Fibroblast of mammary gland (primary cell): ENCODE measurements around the gene ASPG.

ENCODE experiments used
- DNase-seq: peaks from one replicate; pipeline ENCODE4 v3.0.0-alpha.2; 2010; ENCODE audit warnings: low read depth
- H3K4me3 ChIP-seq: 2 replicates; pipeline ENCODE4 v1.5.1; 2011; ENCODE audit warnings: low read depth, mild to moderate bottlenecking, low read length, moderate library complexity; ENCODE audit not compliant: control insufficient read depth
- TF ChIP-seq, protein P1 (sequence below): conservative IDR thresholded peaks from 2 replicates; pipeline ENCODE4 v1.5.1; 2011; ENCODE audit warnings: low read depth, low read length, inconsistent platforms; ENCODE audit not compliant: control insufficient read depth, insufficient read depth

ASPG gene

GRCh38 chr14:104095426-104096310 is 10.2 kb downstream of the ASPG start:
- TF ChIP-seq, protein P1, sequence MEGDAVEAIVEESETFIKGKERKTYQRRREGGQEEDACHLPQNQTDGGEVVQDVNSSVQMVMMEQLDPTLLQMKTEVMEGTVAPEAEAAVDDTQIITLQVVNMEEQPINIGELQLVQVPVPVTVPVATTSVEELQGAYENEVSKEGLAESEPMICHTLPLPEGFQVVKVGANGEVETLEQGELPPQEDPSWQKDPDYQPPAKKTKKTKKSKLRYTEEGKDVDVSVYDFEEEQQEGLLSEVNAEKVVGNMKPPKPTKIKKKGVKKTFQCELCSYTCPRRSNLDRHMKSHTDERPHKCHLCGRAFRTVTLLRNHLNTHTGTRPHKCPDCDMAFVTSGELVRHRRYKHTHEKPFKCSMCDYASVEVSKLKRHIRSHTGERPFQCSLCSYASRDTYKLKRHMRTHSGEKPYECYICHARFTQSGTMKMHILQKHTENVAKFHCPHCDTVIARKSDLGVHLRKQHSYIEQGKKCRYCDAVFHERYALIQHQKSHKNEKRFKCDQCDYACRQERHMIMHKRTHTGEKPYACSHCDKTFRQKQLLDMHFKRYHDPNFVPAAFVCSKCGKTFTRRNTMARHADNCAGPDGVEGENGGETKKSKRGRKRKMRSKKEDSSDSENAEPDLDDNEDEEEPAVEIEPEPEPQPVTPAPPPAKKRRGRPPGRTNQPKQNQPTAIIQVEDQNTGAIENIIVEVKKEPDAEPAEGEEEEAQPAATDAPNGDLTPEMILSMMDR = no peak
- DNase-seq = no peak
- H3K4me3 ChIP-seq = no peak overlapping the region

DNA sequence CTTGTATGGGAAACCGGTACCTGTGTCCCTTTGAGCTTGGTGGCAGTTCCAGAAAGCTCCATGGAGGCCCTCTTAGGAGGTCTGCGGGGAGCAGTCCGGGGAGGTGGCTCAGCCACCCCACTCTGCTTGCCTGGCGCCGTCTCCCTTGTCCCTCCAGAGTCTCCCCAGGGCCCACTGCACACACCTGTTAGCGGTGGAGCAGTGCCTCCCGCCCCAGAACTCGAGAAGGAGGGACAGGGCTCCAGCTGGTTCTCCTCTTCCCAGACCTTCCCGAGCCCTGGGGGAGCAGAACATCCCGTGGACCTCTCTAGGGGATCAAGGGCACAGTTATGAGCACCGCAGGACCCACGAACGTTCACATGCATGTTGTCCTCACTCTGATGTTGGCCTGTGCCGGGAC is 10.8 kb downstream of the ASPG start:
- no peak overlapping the region for H3K4me3 ChIP-seq
- DNase-seq = no peak
- TF ChIP-seq, protein P1 = no peak

DNA sequence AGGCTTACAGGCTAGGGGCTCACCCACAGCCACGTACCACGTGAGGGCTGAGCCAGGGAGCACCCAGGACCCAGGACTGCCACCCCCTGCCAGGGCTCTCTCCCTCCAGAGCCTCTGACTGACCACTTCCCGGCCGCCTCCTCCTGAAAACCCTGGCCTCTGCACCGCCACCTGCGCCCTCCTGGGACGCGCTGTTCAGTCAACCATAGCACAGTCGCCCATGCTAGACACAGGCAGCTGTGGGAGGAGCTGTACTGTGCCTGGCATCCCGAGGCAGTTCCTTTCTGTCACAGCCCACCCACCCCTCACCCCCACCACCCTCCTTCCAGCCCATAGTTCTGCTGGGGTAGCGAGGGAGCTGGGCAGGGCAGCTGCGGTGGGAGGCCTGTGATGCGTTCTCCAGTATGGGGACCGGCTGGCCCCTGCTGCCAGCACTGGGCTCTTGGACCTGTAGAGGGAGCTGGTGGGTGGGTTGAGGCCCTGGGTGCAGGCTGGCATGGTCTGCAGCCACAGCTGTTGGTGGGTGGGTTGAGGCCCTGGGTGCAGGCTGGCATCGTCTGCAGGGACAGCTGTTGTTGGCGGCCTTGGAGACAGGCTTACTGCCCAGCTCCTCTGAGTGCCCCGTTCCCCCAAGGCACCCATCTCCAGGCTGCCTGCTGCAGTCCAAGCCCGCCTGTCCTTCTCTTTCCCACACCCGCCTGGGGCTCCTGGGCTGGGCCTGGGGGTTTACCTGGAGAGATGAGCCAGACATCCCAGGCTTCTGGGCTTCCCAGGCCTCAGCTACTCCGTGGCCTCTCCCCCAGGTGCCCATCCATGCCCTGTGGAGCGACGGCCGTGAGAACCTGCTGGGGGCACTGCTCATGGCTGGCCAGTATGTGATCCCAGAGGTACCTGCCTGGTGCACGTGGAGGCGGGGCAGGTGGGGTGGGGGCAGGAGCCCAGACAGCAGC is 11.5 kb downstream of the ASPG start:
- TF ChIP-seq, protein P1 = no peak
- H3K4me3 ChIP-seq = no peak overlapping the region
- no peak for DNase-seq

- no peak overlapping the region for H3K4me3 ChIP-seq
- no peak for DNase-seq
- TF ChIP-seq, protein P1 = no peak
These were observed 13.0 kb downstream of the ASPG start for GRCh38 chr14:104098272-104099095.

- TF ChIP-seq, protein P1 = no peak
- DNase-seq = no peak
- no peak overlapping the region for H3K4me3 ChIP-seq
These were observed 13.9 kb downstream of the ASPG start for GRCh38 chr14:104099096-104100041.
